Measurements from ENCODE around the gene IFT81.

GRCh38 chr12:110105159-110105558 is 19.0 kb upstream of the IFT81 start:
- TF ChIP-seq CTCF (IDR thresholded peaks at IDR 0.05) (no peak), POLR2A (IDR thresholded peaks at IDR 0.05) (no peak)
